ENCODE data around the gene NT5C3A. TPM values are rescaled to one million over a fixed set of nuclear protein-coding genes. Genes with fewer than 3 reads are reported as not detected.

NT5C3A gene
- total and polyA plus RNA-seq, 9 of the 15 experiments (the other 6 are each of a cell fraction or from before 2014, with no cell fraction given) = 18.6 to 60.1 (median 40.0) TPM

- TF ChIP-seq CREB5 (CRISPR knock-in tag; IDR thresholded peaks at IDR 0.05) (no peak), ZNF395 (CRISPR knock-in tag; IDR thresholded peaks at IDR 0.05) (no peak), ZNF764 (CRISPR knock-in tag; IDR thresholded peaks at IDR 0.05; ENCODE audit: low read depth) (no peak)
Measured at GRCh38 chr7:33039257-33039902, 23.2 kb downstream of the NT5C3A start (continued).

- FAIRE-seq (no peak), DNase-seq (ENCODE audit: extremely low read depth in 1 of 4, low spot score in 3 of 4) (no peak), ATAC-seq (no peak)
- H3K27me3 ChIP-seq (ENCODE audit: control insufficient read depth in 2 of 2, insufficient read depth in 2 of 2, low read length in 2 of 2) = no peaks in the 10 kb centered on the region
- ChIA-PET POLR2A (interaction anchor here (1.6 kb wide), 1 partner anchor 9 kb away, joined by 6 read pairs; no protein-coding TSS in a partner anchor), CTCF (ENCODE audit: low intra/inter-chr PET ratio) (no interaction called here)
- H3K4me3 ChIP-seq = no peak overlapping the region
- no peak overlapping the region for H3K9ac ChIP-seq (ENCODE audit: insufficient read depth in 1 of 2, low read depth in 2 of 2, low read length in 2 of 2)
- peaks cover 92% of the 10 kb centered on the region for H3K79me2 ChIP-seq (ENCODE audit: control insufficient read depth, insufficient read depth, low read length)
- H3K36me3 ChIP-seq (ENCODE audit: control insufficient read depth, insufficient read depth, low read length) = peaks cover 11% of the 10 kb centered on the region; the same call in 2 of the 3 replicates
- no peak overlapping the region for H2AFZ ChIP-seq (ENCODE audit: low read depth, low read length)
- TF ChIP-seq CEBPB (tag; IDR thresholded peaks at IDR 0.05) = no peak
- H3K4me2 ChIP-seq (ENCODE audit: insufficient read depth, low read length) = no peak overlapping the region
- peaks cover 5% of the 10 kb centered on the region for H4K20me1 ChIP-seq (replicated peaks; ENCODE audit: control insufficient read depth, insufficient read depth, low read length)
- intact Hi-C loops (cut with micrococcal nuclease) (no loop called here), in situ Hi-C loops (cut with MboI) (no loop called here)
- no peaks in the 10 kb centered on the region for H3K9me3 ChIP-seq (replicated peaks; ENCODE audit: control insufficient read depth, insufficient read depth, low read depth, low read length)
- H3K4me1 ChIP-seq (replicated peaks in 1 of 2; ENCODE audit: control insufficient read depth in 2 of 2, insufficient read depth in 2 of 2, low read length in 2 of 2) = peaks cover 3 to 18% of the 10 kb centered on the region in 2 experiments; a peak in 2 of 5 replicates
- H3K9me1 ChIP-seq (ENCODE audit: control insufficient read depth, insufficient read depth, low read length) = no peaks in the 10 kb centered on the region
- BruUV-seq (replicated peaks) = no TSS peak
- H3K27ac ChIP-seq (ENCODE audit: extremely low read depth, low read depth, low read length) = no peak overlapping the region
- 71% methylated on average over 2 of the region's 2 CpGs for WGBS (ENCODE audit: insufficient coverage, low coverage, missing lambda C conversion rate)
Measured at GRCh38 chr7:33038639-33039038, 23.9 kb downstream of the NT5C3A start.
